HS-5 (cell line): ENCODE data around the gene AP4S1.
"Not testable (repeated sequence)": the region's sequence is repeated elsewhere in the genome, so short reads cannot be mapped to it uniquely, and the experiment has no call there.

ENCODE experiments used
- DNase-seq: peaks from one replicate; pipeline ENCODE4 v3.0.0-alpha.2; 2012; ENCODE audit warnings: low read depth

The AP4S1 gene

DNA sequence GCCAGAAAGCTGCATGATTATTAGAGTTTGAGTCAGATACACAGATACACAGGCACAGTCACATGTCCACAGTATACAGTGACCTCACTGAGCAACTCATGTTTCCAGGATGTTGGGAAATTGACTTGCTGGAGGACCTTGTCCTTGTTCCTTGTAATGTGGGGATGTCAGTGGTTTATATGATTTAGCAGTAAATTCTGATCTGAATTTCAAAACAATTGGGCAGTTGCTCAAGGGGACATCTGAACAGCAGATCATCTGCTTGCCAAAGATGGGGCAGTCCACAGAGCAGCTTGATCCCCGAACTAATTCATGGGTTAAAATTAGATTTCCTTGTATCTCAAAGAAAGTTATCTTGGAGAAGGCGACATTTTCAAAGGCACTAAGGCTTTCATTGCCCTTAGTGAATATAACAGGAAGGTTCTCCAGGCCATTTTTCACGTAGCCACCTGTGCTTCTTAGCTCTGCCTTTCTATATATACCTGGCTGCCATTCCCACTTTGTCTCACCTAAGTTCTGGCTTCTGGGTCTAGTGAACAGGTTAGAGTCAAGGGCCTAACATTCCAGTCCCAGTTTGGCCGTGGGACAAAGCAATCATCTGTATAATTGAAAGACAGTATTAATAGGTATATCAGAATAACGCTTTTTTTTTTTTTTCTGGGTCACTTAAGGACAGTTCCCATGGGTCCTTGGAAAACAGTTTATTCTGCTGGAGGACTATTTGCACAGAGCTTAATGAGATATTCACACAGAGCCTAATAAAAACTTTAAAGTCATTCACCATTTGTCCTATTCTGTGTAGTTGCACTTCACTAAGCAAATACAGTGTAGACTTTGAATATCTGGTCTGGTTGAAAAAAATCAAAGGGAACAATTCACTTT is 65.7 kb downstream of the AP4S1 start:
- DNase-seq, result peak; percentile 72

DNA sequence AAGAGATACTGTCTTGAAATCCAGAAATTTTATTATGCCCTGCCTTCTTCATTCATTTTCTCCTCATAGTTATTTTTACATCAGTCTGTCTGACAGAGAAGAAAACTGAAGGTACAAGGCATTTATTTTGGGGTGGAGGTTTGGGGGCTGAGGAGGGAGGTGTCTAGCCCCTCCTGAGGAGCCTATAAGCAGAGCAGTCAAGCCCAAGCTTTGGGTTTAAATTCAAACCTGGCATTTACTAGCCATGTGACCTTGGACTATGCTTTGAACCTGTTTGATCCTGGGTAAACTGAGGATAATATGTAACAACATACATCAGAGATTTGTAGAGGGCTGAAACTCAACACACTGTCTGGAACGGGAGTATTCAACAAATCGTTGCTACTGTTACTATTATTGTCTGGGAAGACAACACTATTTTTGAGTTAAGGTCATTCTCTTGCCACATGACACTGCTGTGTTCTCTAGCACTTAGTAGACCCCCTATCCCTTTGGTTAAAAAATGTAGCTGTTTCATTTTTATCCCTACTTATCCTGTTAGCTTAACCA is 66.8 kb downstream of the AP4S1 start:
- no peak for DNase-seq

DNA sequence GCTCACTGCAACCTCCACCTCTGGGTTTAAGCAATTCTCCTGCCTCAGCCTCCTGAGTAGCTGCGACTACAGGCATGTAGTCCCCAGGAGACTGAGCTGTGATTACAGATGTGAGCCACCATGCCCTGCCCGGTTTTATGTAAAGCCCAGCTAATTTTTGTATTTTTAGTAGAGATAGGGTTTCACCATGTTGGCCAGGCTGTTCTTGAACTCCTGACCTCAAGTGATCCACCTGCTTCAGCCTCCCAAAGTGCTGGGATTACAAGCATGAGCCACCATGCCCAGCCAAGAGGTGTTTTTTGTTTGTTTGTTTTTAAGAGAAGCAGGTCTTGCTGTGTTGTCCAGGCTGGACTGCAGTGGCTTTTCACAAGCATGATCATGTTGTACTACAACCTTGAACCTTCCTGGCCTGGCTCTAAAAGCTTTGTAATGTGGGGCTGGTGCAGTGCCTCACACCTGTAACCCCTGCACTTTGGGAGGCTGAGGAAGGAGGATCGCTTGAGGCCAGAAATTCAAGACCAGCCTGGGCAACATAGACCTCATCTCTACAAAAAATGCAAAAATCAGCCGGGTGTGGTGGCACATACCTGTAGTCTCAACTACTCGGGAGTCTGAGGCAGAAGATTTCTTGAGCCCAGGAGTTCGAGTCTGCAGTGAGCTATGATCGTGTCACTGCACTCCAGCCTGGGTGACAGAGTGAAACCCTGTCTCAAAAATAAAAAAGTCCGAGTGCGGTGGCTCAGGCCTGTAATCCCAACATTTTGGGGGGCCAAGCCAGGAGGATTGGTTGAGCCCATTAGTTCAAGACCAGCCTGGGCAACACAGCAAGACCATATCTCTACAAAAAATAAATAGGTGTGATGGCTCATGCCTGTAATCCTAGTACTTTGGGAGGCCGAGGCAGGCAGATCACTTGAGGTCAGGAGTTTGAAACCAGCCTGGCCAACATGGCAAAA is 68.7 kb downstream of the AP4S1 start:
- not testable (repeated sequence) for DNase-seq

DNA sequence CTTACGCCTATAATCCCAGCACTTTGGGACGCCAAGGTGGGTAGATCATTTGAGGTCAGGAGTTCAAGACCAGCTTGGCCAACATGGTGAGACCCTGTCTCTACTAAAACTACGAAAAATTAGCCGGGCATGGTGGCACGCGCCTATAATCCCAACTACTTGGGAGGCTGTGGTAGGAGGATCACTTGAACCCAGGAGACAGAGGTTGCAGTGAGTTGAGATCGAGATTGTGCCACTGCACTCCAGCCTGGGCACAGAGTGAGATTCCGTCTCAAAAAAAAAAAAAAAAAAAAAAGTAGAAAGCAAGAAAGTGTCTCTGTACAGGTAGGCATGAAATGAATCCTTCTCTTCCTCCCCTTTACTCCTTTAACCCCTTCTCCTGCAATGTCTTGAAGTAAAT is 70.4 kb downstream of the AP4S1 start:
- DNase-seq, result not testable (repeated sequence)

DNA sequence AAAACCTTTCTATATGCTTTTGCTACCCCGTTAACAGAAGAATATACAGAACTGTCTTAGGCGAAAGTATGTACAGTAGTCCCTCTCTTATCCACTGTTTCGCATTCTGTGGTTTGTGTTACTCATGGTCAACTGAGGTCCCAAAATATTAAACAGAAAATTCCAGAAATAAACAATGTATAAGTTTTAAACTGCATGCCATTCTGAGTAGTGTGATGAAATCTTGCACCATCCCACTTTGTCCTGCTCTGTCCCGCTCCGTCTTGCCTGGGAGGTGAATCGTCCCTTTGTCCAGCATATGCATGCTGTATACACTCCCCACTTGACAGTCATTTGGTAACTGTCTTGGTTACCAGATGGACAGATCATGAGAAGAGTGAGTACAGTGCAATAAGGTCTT is 70.8 kb downstream of the AP4S1 start:
- no peak for DNase-seq

DNA sequence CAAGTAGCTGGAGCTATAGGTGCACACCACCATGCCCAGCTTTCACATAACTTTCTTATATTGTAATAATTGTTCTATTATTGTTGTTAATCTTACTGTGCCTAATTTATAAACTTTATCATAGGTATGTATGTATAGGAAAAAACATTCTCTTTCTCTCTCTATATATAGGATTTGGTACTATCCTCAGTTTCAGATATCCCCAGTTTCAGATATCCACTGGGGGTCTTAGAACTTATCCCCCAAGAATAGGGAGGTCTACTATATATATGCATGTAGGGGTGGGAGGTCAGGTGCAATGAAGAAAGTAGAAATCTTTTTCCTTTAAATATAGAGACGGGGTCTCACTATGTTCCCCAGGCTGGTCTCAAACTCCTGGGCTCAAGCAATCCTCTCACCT is 71.6 kb downstream of the AP4S1 start:
- DNase-seq, result no peak

DNA sequence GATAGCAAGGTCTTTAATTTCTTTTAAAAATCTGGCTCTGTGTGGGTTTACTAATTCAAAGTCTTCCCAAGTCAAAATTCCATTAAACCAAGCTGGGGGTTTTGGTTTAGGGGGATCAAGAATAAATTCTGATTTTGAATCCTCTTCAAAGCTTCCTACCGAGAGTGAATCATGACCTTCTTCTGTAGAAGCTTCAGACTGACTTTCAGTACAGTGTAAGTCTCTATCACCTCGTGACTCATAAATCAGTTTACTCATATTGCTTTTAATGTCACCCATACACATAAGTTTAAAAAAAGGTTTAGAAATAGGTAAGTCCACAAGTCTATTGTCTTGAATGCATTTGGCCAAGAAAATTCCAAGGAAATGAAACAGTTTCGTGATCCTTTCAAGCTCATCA is 81.3 kb downstream of the AP4S1 start:
- DNase-seq, result no peak

DNA sequence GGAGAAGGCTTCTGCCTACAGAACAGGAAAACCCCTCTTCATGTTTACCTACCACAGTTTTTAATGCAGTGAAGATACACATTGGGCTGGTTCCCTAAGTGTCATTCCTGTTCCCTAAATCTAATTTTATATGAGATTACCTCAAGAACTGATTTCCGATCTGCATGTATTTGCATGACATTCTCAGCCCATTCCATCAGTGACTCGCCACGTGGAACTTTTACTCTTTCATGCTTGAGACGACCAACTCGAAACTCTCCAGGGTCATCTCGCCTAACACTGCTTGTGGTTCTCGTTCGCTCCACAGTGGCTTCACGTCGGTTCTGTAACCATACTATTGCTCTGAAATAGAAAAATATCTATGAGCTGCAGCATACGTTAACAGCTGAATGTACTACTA is 83.8 kb downstream of the AP4S1 start:
- DNase-seq, result no peak

DNA sequence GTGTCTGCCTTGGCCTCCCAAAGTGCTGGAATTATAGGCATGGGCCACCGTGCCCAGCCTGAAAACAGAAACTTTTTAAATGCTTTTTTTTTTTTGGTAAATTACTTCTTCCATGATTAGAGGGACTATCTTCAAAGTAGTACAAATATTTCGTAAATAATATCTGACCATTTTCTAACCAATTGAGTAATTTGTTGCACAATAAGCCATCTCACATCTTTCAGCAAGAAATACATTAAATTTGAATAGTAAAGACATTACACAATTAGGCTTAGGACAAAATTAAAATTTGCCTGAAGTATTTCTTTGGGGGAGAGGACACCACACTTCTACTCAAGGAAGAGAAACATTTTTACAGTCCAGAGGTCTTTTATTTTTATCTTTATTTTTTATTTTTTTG is 85.4 kb downstream of the AP4S1 start:
- no peak for DNase-seq

DNA sequence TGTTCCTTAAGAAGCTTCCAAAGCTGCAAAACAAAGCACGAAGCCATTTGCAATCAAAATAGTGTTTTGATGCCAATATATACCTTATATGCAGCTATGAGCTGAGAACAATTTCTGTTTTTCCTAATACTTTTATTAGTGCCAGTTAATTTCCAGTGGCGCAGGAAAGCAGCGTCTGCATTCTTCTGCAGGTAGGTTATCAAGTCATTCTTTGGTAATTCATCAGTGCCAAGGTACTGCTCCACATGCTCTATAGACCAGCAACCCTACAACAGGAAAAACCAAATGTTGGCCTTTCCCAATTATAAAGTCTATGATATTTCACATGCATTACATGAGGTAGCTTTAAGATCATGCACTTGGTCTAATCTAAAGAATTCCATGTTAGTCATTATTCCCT is 88.3 kb downstream of the AP4S1 start:
- no peak for DNase-seq

DNA sequence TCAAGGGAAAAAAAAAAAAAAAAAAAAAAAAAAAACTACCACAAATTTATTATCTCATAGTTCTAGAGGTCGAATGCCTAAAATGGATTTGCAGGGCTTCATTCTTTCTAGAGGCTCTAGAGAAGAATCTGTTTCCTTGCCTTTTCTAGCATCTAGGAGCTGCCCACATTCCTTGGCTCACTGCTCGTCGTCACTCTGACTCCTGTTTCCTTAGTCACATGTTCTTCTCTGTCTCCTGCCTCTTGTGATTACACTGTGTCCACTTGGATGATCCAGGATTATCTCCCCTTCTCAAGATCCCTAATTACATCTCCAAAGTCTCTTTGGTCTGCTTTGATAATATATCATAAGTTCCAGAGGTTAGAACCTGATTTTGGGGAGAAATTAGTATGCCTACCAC is 93.4 kb downstream of the AP4S1 start:
- no peak for DNase-seq

DNA sequence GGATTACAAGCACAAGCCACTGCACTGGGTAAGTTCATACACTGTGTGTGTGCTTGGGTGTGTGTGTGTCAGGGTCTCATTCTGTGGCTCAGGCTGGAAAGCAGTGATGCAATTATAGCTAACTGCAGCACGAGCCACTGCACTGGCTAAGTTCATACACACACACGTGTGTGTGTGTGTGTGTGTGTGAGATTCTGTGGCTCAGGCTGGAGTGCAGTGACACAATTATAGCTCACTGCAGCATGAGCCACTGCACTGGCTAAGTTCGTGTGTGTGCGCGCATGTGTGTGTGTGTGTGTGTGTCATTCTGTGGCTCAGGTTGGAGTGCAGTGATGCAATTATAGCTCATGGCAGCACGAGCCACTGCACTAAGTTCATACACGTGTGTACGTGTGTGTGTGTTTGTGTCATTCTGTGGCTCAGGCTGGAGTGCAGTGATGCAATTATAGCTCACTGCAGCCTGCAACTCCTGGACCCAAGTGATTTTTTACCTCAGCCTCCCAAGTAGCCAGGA is 96.7 kb downstream of the AP4S1 start:
- DNase-seq, result no peak

DNA sequence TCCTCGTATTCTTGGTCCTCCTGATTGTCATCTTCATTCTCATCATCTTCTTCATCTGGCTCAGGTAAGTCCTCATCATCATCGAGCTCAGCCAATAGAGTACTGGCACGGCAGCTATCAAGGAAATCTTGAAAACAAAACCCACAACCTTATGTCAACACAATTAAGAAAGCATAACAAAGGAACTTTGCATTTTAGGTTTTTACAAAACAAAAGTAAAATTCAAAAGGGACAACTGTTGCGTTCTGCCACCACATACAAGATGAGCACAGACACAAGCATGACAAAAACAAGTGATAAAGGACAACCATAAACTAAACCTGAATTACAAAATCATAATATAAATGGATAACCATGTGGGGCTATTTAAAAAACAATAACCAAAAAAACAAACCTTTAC is 97.5 kb downstream of the AP4S1 start:
- DNase-seq, result no peak

DNA sequence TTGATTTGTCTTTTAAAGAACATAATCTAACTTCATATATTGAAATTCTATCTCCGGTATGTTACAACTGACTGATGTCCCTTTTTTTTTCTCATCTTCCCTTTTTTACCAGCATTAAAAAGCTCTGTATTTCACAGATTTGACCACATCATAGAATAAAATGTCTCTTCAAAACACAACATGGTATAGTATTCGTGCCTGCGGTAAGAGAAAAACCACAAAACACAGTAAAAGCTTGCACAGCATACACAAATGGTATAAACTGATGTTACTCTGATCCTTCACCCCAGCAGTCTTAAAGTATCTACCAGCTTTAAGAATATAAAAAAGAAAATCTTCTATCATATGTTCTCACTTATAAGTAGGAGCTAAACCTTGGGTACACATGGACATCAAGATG is 98.7 kb downstream of the AP4S1 start:
- no peak for DNase-seq

DNA sequence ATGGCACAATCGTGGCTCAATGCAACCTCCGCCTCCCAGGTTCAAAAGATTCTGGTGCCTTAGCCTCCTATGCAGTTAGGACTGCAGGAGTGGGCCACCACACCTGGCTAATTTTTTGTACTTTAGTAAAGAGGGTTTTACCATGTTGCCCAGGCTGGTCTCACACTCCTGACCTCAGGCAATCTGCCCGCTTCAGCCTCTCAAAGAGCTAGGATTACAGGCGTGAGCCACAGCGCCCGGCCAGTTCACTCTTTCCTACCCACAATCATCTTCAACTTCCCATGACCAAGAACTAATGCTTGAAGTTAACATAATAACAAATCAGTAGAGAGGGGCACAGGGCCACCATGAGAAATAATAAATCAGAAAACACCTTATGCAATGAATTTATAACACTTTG is 99.8 kb downstream of the AP4S1 start:
- DNase-seq, result no peak

DNA sequence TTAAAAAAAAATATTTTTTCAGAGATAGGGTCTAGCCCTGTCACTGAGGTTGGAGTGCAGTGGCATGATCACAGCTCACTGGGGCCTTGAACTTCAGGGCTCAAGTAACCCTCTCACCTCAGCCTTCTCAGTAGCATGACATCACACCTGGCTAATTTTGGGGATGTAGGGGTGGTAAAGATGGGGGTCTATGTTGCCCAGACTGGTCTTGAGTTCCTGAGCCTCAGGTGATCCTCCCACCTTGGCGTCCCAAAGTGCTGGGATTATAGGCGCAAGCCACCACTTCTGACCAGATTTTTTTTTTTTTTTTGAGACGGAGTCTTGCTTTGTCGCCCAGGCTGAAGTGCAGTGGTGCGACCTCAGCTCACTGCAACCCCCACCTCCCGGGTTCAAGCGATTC is 101.2 kb downstream of the AP4S1 start:
- DNase-seq, result no peak

DNA sequence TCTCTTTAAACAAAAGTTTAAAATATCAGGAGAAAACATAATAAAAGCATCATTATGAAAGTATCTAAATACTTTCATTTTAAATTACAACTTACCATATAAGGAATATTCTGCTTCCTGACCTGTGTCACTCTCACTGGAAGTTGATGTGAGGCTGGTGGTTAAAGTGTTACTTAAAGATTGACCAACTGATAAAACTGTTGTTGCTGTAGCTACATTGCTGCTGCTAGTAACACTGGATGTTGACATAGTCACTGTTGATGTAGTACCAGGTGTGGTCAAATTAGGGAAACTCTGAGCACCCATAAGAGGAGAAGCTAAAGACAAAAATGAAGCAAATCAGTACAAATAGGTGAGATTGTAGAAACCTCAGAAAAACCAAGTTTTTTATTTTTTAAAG is 102.2 kb downstream of the AP4S1 start:
- DNase-seq, result no peak

DNA sequence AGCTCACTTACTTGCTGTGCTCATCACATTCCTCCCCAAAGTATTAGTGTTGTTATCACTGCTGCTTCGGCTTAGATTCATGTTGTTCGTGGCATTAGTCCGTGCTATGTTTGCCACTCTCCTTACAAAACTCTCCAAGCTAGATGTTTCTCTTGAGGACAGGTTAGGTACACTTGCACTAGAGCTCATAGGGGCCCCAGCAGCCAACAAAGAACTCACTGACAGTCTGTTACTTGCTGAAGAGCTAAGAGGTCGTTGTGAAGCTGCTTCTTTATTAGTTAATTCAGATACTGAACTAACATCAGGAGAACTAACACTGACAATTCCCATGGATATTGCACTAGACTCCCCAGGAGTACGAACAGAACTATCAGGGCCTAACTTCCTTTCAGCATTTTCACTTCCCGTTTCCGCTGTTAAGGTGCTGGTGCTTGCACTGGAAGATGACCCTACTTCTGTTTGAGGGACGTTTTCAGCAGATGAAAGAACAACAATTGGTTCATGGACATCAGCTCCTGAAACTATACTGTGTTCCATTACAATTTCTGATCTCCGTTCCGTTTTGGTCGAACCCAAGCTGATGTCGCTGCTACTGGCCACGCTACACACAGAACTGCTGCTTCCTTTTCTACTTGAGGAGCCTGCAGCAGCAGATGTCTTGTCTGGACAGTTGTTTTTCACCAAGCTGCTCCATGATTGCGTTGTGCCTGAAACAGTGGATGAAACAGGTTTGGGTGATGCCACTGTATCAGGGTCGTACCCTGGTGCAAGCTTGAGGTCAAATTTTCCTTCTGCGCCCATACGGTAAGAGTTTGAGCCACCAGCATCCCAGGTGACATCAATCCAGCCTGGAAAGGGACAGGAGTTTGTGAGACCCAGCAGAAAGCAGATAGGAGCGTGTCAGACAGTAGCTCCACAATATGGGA is 103.4 kb downstream of the AP4S1 start:
- no peak for DNase-seq

DNA sequence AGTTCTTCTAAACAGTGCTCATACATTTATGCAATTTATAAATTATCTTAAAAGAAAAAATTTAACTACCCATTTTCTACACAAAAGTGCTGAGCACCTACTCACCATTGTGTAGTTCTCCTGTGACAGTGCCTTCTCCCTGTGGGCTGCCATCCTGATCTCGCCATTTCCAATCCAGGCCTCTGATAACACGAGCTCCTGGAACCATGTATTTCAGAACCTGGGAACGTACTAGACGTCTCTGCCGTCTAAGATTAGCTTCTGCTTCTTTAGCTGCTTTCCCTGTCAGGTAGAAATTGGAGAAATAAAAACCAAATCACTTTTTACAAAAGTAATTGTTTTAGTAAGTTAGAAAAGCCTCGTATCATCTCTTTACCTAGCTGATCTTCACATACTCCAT is 107.7 kb downstream of the AP4S1 start:
- no peak for DNase-seq

DNA sequence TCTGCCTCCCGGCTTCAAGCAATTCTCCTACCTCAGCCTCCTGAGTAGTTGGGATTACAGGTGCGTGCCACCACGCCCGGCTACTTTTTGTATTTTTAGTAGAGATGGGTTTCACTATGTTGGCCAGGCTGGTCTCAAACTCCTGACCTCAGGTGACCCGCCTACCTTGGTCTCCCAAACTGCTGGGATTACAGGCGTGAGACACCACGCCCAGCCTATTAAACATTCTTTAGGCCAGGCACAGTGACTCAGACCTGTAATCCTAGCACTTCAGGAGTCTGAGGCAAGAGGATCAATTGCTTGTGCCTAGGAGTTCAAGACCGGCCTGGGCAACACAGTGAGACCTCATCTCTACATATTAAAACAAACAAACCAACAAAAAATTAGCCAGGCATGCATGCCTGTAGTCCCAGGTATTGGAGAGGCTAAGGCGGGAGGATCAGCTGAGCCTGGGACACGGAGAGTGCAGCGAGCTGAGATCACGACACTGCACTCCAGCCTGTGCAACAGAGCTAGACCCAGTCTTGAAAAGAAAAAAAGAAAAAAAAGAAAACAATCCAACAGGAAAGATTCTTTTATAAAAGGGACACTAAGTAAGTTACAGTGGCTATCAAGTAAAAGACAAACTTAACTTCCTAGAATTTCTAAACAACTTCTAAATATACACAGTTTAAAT is 111.9 kb downstream of the AP4S1 start:
- no peak for DNase-seq

DNA sequence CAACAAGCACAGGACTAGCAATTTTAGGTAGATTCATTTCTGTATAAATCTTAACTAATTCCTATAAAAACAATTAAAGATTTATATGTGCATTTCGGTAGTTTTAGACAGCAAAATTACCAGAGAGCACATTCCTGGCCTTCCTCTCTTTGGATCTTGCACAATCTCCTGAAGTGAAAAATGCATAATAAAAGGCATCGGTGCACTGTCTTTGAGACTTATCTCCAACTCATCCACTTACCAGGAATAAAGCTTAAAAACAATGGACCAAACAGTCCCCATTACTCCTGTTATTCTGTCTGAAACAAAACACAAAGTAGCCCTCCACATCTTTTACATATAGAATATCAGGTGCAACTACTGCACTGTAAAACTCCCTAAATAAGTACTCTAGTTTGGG is 112.9 kb downstream of the AP4S1 start:
- no peak for DNase-seq
